Ishikawa (cell line): ENCODE data around the gene RPL31.

Source experiments
- CEBPB ChIP-seq: IDR thresholded peaks from 2 replicates; pipeline ENCODE4 v1.6.1; 2012
- CREB1 ChIP-seq: IDR thresholded peaks from 2 replicates; pipeline ENCODE4 v1.6.1; 2012; ENCODE audit warnings: low read depth
- EGR1 ChIP-seq: IDR thresholded peaks from 2 replicates; pipeline ENCODE4 v1.6.1; 2012
- EP300 ChIP-seq: IDR thresholded peaks from 2 replicates; pipeline ENCODE4 v1.6.1; 2012; ENCODE audit warnings: borderline replicate concordance
- FOXM1 ChIP-seq: IDR thresholded peaks from 2 replicates; pipeline ENCODE4 v1.6.1; 2012; ENCODE audit warnings: low read depth, borderline replicate concordance
- MAX ChIP-seq: IDR thresholded peaks from 2 replicates; pipeline ENCODE4 v1.6.1; 2012
- NFIC ChIP-seq: IDR thresholded peaks from 2 replicates; pipeline ENCODE4 v1.6.1; 2012
- RAD21 ChIP-seq: IDR thresholded peaks from 2 replicates; pipeline ENCODE4 v1.6.1; 2012; ENCODE audit warnings: low read depth
- REST ChIP-seq: IDR thresholded peaks from 2 replicates; pipeline ENCODE4 v1.6.1; 2012; ENCODE audit warnings: low read depth, mild to moderate bottlenecking
- TAF1 ChIP-seq: IDR thresholded peaks from 2 replicates; pipeline ENCODE4 v1.6.1; 2012; ENCODE audit warnings: low read depth, mild to moderate bottlenecking
- TCF12 ChIP-seq: IDR thresholded peaks from 2 replicates; pipeline ENCODE4 v1.6.1; 2012; ENCODE audit warnings: low read depth
- TEAD4 ChIP-seq: IDR thresholded peaks from 2 replicates; pipeline ENCODE4 v1.6.1; 2012
- USF1 ChIP-seq: IDR thresholded peaks from 2 replicates; pipeline ENCODE4 v1.6.1; 2012
- YY1 ChIP-seq: IDR thresholded peaks from 2 replicates; pipeline ENCODE4 v1.6.1; 2012; ENCODE audit warnings: low read depth
- ZBTB7A ChIP-seq: IDR thresholded peaks from 2 replicates; pipeline ENCODE4 v1.6.1; 2012; ENCODE audit warnings: low read depth

Gene RPL31

GRCh38 chr2:100974712-100975520 lies 27.2 kb upstream of the RPL31 start:
- no peak for TF ChIP-seq MAX
- TF ChIP-seq FOXM1, result no peak
- TF ChIP-seq TCF12, result no peak
- no peak for TF ChIP-seq RAD21
- TF ChIP-seq NFIC, result no peak
- TF ChIP-seq CEBPB, result no peak
- no peak for TF ChIP-seq USF1
- no peak for TF ChIP-seq ZBTB7A
- TF ChIP-seq REST, result no peak
- no peak for TF ChIP-seq TEAD4
- TF ChIP-seq CREB1, result no peak
- no peak for TF ChIP-seq YY1
- no peak for TF ChIP-seq EGR1

GRCh38 chr2:100975521-100975785 lies 26.6 kb upstream of the RPL31 start:
- TF ChIP-seq FOXM1 (no peak), MAX (no peak), TAF1 (no peak), USF1 (no peak), NFIC (no peak), CREB1 (no peak), REST (no peak), RAD21 (no peak), EP300 (no peak), EGR1 (no peak), TCF12 (no peak), TEAD4 (no peak), YY1 (no peak), CEBPB (no peak), ZBTB7A (no peak)

GRCh38 chr2:100976061-100976460 lies 26.0 kb upstream of the RPL31 start:
- TF ChIP-seq YY1 (no peak), TCF12 (no peak), USF1 (no peak), CEBPB (no peak), ZBTB7A (no peak), EGR1 (no peak), MAX (no peak), REST (no peak), FOXM1 (no peak), TAF1 (no peak), RAD21 (no peak), NFIC (no peak), EP300 (no peak), TEAD4 (no peak), CREB1 (no peak)
